HT1080 (cell line): Measurements from ENCODE around the gene RANBP3L. TPM values are rescaled to one million over a fixed set of nuclear protein-coding genes. Genes with fewer than 3 reads are reported as not detected.
"Not testable (repeated sequence)": the region's sequence is repeated elsewhere in the genome, so short reads cannot be mapped to it uniquely, and the experiment has no call there.

Experiments
- DNase-seq: peaks from one replicate; pipeline ENCODE4 v3.0.0-alpha.2; 2015; ENCODE audit warnings: low read depth
- total RNA-seq: library from RNA; depleted of rRNA; stranded (reverse); fragments of >200 nt; shearing (Covaris generic); gene quantifications from 2 replicates; pipeline ENCODE4 v1.2.3, GENCODE V29; 2014

The RANBP3L gene
- total RNA-seq, 1 experiment from 2014 or later: 0.18 TPM

DNA sequence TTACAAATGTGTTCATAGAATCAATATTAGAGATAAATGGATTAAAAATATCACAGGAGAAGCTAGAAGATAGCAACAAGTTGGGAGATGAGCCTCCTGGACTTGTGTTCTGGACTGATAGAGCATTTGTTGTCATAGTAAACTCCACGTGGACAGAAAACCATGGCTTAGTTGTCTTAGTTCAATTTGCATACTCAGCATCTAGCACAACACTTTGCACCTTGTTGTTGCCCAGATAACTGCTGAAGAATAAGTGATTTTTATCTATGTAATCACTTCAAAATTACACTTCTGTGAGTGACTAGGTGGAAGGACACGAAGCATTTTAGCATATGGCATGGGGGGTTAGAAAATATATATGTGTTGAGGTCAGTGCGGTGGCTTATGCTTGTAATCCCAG, 4.0 kb downstream of the RANBP3L start:
- no peak for DNase-seq

DNA sequence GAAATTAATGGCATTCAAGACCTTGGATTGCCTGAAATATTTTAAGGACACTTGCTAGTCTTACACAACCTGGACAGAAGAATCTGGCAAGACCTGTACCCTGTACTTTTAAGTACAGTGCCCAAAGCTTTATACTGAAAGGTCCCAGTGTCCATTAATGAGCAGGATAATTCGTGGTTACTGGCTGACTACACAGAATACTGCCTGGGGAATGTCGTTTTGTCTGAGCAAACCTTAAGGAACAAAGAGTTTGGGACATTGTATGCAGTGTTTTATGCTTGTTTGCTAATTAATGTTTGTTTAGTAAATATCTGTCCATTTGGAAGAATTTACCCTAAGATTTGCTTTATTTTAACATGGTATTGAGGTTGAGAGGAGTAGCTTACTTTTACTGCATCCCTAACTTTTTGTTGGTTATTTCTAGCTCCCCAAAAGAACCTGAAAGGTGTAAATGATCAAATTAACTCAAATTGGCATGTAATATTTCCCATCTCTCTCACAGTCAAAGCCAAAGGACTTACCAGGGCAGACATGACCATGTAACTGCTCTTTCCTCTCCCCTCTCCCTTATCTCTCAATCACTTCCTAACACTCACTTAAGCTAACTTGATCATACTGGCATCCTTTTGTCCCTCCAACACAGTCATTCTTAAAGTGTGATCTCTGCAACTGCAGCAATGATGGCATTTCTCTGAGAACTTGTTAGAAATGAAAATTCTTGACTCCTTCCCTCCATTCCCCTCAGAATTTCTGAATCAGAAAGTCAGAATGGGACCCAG, 15.7 kb downstream of the RANBP3L start:
- no peak for DNase-seq

DNA sequence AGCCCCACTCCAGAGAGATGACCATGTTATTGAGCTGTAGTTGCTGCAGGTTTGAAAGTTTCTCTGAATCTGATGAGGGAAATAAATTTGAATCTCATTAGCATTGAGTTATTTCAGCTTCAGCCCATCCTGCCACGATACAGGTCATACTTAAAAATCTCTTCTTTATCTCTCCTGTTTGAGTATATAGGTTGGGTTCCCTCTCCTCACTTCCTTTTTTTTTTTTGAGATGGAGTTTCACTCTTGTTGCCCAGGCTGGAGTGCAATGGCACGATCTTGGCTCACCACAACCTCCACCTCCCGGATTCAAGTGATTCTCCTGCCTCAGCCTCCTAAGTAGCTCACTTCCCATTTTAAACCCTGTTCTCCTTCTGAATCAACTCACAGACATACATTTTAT, 17.9 kb downstream of the RANBP3L start:
- DNase-seq: not testable (repeated sequence)

DNA sequence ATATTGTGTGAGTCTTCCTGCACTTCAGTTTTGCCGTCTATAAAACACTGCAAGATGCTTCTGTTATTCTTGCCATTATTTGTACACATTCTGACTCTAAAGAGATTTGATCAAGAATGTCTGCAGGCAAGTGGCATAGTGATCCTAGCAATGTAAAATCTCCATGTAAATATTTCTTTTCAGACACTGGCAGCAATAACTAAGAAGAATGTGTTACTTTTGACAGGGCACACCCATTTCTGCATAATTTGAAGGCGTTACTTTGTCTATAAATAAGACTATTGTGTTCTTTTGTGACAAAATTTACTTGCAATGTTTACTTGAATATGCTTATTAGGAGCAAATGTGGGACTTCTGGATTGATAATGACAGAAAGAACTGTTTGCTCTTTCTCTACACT, 20.1 kb downstream of the RANBP3L start:
- DNase-seq: no peak

DNA sequence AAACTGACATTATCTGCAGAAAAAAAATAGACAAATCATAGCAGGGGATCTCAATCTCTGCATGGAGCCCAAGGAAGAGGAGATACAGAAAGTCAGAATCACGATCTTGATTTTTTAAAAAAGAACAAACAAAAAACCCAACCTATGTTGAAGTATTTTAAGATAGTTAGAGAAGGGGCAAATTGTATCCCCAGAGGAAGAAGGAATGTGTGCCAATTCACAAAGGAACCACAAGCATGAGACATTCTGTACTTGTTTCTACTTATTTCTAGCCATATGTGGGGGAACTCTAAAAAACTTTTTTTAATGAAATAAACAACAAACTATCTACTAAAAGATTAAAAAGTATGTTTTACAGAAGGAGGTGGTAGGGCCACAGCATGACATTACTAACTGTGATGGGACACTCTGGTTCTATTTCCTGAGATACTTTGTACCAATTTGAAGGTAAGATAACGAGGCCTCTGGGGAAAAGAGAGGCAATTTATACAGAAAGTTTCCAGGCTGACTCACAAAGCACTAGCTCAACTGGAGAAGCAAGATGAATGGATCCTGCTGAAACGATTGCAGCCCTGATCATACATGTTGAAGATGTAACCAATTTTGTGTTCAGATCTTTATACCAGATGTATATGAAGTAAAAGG, 22.5 kb downstream of the RANBP3L start:
- DNase-seq: peak; percentile 11

DNA sequence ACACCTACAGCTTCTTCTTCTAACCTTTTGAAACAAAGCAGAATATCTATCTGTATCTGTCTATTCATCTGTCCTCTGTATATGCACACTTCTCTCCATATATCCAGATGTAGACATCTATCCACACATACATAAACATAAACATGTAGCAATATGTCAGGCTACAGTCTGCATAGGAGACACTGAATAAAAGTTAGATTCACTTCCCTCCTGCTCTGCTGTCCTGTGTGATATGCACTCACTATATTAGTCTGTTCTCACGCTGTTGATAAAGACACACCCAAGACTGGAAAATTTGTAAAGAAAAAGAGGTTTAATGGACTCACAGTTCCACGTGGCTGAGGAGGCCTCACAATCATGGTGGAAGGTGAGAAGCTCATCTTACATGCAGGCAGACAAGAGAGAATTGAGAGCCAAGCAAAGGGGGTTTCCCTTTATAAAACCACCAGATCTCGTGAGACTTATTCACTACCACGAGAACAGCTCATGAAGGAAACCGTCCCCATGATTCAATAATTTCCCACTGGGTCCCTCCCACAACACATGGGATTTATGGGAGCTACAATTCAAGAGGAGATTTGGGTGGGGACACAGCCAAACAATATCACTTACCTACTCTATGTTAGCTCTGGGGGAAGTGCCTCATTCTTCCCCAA, 24.1 kb downstream of the RANBP3L start:
- peak; percentile 28 for DNase-seq

DNA sequence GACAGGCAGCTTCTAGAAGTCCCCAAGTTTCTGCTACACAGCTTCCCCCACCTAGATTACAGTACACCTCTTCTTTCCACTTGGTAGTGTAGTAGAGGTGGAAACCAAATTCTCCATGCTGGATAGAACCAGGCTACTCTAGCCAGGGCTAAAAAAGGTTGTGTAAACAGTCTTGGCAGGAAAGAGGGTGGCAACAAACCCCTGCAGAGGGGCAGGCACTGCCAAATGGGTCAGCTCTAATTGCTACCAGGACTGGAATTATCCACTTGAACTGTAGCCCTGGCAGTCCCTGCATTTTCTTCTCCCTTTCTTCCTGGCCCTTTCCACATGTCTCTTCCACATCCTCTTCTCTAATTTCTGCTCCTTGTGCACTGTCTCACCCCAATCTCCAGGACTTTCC, 24.8 kb downstream of the RANBP3L start:
- DNase-seq: no peak

DNA sequence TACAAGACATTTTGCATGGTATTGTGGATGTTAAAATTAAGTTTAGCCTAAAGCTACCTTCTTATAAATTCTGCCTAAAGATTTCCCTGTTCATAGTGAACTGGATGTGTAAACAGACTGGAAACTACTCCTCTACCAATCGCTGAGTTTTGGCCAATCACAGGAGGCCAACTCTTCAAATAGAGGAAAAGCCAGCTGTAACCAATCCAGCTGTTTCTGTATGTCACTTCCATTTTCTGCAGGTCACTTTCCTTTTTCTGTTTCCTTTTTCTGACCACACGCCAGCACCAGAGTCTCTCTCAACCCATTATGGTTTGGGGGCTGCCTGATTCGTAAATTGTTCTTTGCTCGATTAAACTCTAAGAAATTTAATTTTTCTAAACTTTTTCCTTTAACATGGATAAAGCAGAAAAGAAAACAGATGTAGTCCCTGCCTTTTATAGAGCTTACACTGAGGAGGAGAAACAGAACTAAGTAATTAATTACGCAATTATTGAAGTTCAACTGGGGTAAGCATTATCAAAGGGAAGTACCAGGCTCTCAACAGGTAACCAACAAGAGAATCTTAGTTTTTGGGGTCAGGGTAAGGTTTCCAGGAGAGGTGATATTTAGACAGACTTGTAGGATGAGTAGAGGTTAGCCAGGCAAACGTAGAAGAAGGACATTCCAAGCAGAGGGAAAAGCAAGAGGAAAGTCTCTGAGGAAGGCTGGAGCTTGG, 27.7 kb downstream of the RANBP3L start:
- no peak for DNase-seq

DNA sequence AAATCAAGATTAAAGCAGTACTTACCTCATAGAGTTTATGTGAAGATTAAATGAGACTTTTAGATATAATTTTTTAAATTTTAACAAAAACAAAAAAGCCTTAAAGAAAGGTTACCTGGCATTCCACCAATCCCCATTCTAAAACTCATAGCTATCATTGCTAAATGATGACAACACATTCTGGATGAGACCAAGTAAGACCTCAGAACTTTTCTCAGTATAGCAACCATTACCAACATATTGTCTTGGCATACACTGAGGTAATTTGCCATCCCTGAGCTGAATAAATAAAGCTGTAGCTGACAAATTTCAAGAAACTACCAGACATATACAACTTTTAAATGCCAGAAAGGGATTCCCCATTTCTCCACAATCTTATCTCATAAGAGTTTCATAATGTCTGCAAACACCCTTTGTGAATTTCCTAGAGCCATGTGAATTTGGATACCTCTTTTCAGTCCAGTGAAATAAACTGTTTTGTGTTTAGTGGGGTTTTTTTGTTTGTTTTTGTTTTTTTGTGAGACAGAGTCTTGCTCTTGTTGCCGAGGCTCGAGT, 29.5 kb downstream of the RANBP3L start:
- DNase-seq: no peak

DNA sequence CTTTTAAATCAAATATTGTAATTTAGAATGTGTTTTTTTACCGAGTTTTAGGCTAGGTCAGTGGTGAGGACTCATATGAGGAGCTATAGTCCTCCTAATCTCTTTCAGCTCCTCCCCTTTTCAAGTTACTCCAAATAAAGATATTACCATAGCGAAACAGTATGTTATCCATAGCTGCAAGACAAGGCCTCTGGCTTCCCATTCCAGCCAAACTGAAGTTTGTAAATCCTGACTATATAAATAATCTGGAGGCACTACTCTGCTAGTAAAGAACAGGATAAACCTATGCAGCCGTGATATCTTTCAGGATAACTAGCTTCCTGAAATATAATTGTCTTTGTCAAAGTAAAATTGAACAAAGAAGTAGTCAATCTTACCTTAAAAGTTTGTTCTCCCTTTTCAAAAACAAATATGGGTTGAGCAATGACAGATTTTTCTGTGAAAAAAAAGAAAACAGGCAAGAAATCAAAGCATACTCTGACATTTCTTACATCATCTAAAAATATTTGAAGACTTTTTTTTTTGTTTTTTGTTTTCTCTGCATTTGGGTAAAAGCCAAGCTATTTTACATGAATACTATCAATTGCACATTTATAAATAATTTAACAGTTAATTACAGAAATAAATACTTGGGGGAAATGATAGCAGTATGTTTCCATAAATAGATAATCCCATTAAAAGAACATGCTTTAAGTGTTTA, 30.7 kb downstream of the RANBP3L start:
- DNase-seq: no peak

DNA sequence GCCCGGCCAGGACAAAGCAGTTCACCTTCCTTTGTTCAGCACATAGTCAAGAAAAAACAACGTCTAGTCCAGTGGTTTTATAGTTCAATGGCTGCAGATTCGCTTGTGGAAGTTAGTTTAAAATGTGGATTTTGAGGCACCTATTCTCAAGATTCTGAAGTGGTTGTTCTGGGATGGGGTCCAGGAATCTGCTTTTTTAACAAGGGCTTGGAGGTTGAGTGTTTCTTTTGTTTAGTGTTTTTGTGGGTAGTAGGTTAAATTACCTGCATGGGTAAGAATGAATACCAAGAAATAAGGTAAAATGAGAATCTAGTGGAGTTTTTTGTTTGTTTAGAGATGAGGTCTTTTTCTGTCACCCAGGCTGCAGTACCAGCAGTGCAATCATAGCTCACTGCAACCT, 31.5 kb downstream of the RANBP3L start:
- no peak for DNase-seq

DNA sequence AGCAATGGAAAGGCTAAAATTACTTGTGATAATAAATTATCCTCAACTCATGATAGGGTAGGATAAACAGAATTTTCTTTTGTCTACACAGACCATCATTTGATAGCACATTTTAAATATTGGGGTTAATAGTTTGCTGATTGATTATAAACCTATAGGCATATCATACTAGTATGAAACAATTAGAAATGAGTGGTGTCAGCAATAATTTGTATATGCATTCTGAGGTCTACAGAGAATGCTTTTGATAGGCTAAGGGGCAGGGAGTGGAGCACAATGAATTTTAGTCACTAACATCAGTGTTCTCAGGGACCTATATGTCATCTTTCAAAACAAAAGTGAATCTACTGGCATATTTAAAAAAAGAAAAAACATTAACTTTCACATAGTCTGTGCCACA, 32.2 kb downstream of the RANBP3L start:
- DNase-seq: no peak

DNA sequence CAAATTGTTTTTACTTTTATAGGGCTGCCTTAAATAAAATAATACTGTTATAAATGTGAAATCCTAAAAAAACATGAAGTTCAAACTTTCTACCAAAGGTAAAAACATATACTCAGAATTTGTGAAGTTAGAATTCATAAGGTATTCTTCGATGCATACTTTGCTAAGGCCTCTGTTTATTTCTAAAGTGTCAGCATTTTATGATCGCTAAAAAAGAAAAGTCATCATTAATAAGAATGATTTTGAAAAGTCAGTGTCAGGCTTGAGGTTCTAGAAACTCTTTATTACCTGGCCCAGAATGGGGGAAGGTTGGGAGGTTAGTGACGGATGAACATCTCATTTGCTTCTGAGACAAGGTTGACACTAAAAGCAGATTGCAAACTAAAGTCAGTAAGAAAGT, 33.8 kb downstream of the RANBP3L start:
- DNase-seq: no peak

DNA sequence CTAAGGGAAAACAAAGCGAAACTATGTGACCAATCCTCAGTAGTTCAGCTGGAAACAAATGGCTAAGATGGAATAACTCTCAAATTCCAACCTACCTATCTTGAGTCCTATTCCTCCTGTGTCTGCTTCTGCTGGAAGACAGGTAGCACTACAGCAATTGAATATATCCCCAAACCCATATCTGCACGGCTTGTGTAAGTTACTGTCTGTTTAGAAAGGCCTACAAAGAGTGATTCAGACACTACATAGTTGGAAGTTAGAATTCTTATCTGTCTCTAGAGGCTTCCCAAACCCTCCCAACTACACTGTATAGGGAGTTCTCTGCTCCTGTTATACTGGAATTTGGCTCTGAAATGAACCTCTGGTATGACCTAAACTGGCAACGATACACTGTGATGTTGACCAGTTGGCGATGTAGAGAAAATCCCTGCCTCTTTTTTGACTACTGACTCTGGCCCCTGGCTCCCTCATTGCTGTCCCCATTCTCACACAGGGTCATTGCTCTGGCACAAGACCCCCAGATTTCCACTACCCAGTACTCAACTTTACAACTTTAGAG, 37.4 kb downstream of the RANBP3L start:
- no peak for DNase-seq

DNA sequence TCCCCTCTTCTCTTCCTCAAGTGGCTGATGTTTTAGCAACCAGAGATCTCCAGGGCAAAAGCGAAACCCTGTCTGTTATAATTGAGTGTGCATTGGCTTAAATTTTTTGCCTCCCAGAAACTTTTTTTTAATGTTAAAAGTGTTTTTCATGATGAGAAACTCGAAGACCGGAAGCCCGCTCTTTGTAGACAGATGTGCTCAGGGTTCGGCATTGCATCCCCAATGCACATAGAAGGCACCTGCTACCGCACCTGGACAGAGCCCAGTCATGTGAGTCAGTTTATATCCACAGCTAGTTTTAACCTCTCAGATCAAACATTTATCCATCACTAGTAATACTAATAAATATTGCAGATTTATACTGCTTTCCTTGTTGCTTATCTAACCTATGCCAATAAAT, 40.5 kb downstream of the RANBP3L start:
- no peak for DNase-seq

DNA sequence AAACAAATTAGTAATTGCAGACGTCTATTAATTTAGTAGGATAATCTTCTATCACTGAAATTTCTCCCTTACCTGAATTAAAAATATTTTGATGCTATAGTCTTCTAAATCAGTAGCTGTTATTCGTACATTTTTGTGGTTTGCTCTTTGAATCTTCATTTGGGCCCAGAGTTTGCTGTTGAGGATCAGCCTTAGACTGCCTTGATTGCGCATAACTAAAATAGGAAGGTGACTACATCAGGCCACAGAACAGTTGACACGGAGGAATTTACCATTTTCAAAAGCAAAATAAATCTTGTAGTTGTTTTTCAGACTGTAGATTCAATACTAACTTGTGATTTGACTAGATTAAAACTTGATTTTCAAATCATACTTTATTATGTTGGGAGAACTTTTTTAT, 48.1 kb downstream of the RANBP3L start:
- DNase-seq: no peak

DNA sequence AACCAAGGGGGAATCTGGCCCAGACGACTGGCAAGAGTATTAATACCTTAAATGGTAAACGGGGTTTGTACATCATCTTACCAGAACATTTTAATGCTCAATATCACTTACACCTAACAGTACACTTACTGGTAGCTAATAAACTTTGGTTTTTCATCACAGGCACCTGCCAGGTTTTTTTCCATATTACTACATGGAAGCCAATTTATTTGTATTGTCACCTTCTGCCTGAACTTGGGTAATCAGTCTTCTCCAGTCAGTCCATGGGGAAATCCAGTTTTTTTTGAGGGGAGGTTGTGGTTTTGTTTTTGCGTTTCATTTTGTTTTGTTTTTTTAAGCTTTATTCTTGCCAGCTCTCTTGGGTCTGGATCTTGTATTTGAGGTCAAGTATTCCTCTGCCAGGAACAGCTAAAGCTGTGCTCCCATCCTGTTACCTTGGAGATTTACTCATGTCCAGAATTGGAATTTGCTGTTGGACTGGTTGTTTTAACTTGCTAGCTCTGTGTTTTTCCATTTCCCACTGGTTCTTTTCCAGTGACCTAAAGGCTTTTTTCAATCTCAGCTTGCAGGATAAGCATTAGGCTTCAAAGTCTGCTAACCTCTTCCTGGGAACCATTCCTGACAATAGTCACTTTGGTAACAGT, 48.9 kb downstream of the RANBP3L start:
- DNase-seq: no peak

DNA sequence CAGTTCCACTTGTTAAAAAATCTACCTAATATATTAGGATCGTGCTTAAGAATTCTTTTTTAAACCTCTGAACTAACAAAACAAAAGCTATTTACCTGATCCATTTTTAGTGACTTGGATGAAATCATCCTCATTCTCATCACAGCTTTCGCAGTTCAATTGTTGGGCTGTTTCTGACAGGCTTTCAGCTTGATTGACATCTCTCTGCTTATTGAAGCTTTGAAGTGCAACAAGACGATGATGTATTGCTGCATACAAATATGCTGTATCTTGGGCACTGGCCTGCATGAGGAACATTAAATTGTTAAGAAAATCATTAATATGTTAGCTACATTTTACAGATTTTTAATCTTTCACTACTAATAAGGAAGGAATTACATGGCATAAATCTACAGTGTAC, 50.5 kb downstream of the RANBP3L start:
- no peak for DNase-seq

DNA sequence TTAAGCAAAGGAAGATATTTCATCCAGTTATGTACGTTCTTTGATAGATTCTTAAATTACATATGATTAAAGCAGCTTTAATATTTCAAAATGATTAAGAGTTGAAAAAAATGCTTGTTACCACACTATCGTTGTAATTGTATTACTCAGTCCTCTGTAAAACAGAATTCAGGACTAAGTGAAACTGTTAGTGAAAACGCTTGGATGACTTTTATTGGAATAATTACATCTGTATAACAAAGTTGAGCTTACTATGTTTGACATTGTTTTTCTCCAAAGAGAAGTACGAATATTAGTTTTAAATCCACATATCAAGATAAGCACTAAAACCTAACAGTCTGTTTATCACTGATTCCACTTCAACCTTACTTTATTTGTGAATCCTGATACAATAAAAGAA, 51.3 kb downstream of the RANBP3L start:
- no peak for DNase-seq
